B cell (primary cell): ENCODE measurements around the gene CD300LG. TPM values are rescaled to one million over a fixed set of nuclear protein-coding genes. Genes with fewer than 3 reads are reported as not detected.
"Not testable (repeated sequence)": the region's sequence is repeated elsewhere in the genome, so short reads cannot be mapped to it uniquely, and the experiment has no call there.

Source experiments
- ATAC-seq: fragments of 200-7000 bp; cut with Tn5 transposase; one replicate; pipeline ENCODE4 v1.10.0; 2021; ENCODE audit warnings: low read depth, mild to moderate bottlenecking, moderate number of reproducible peaks, moderate library complexity
- CTCF ChIA-PET: fragments of 350-600 bp; sonication (Branson Sonifier 250); formaldehyde crosslinking; loops from one replicate; lab custom pipeline; 2021; ENCODE audit warnings: antibody characterized with exemption, inconsistent platforms; lab: Charles Lee
- POLR2A ChIA-PET: fragments of 350-600 bp; sonication (Branson Sonifier 250); formaldehyde crosslinking; loops from one replicate; lab custom pipeline; 2021; ENCODE audit warnings: antibody characterized with exemption; lab: Charles Lee
- DNase-seq: peaks from one replicate; pipeline ENCODE4 v3.0.0; 2013
- H2AFZ ChIP-seq: 2 replicates; pipeline ENCODE4 v1.6.1; 2012; ENCODE audit warnings: mild to moderate bottlenecking, low read depth, low read length; ENCODE audit not compliant: insufficient read depth, poor library complexity, severe bottlenecking
- H3K27ac ChIP-seq, 2 donors: 1 replicate in 1 of 2; 2 replicates in 1 of 2; pipeline ENCODE4 v1.5.1; 2012 to 2013; ENCODE audit warnings: low read length in 2 of 2, mild to moderate bottlenecking in 2 of 2, moderate library complexity in 1 of 2
- H3K27me3 ChIP-seq, 4 experiments: fragments of 200-600 bp in 1 of 4; sonication (generic) in 1 of 4; replicated peaks in 1 of 4; 1 replicate in 2 of 4; 2 replicates in 2 of 4; pipeline versions ENCODE4 v1.6.1 to v1.7.0; 2013 to 2016; ENCODE audit warnings: low read length in 3 of 4, mild to moderate bottlenecking in 2 of 4, mixed read lengths in 1 of 4, moderate library complexity in 1 of 4; ENCODE audit not compliant: insufficient read depth in 4 of 4, control insufficient read depth in 3 of 4; ENCODE audit errors: control extremely low read depth in 1 of 4
- H3K36me3 ChIP-seq, 2 experiments: replicated peaks in 1 of 2; 1 replicate in 1 of 2; 2 replicates in 1 of 2; pipeline versions ENCODE4 v1.6.1 to v1.7.1; 2013; ENCODE audit warnings: low read length in 1 of 2; ENCODE audit not compliant: insufficient read depth in 2 of 2, control insufficient read depth in 1 of 2; ENCODE audit errors: control extremely low read depth in 1 of 2, extremely low read depth in 1 of 2
- H3K4me1 ChIP-seq, 2 donors: fragments of 200-600 bp in 1 of 2; sonication (generic) in 1 of 2; 1 replicate in 1 of 2; 2 replicates in 1 of 2; pipeline versions ENCODE4 v1.5.1 to v1.6.1; 2013 to 2017; ENCODE audit warnings: low read length in 2 of 2; ENCODE audit not compliant: control insufficient read depth in 2 of 2, insufficient read depth in 2 of 2
- H3K4me2 ChIP-seq: replicated peaks from 2 replicates; pipeline ENCODE3; 2012; ENCODE audit warnings: mild to moderate bottlenecking, low read depth, low read length; ENCODE audit not compliant: poor library complexity, severe bottlenecking
- H3K4me3 ChIP-seq, 5 experiments: fragments of 200-600 bp in 1 of 5; sonication (generic) in 1 of 5; 1 replicate in 3 of 5; 2 replicates in 2 of 5; pipeline versions ENCODE4 v1.5.1 to v1.7.0; 2011 to 2016; ENCODE audit warnings: low read length in 4 of 5, mild to moderate bottlenecking in 4 of 5, low read depth in 2 of 5, control low read depth in 1 of 5, moderate library complexity in 1 of 5; ENCODE audit not compliant: insufficient read depth in 1 of 5; ENCODE audit errors: control extremely low read depth in 1 of 5, extremely low read depth in 1 of 5
- H3K79me2 ChIP-seq: fragments of 200-600 bp; sonication (generic); one replicate; pipeline ENCODE4 v1.6.0; 2016; ENCODE audit warnings: low read length; ENCODE audit not compliant: control insufficient read depth, insufficient read depth
- H3K9ac ChIP-seq: fragments of 200-600 bp; sonication (generic); 2 replicates; pipeline ENCODE4 v1.6.1; 2017; ENCODE audit warnings: mild to moderate bottlenecking, low read length, moderate library complexity
- H3K9me3 ChIP-seq, 3 donors: one replicate each; pipeline versions ENCODE4 v1.6.1 to v1.7.1; 2013; ENCODE audit warnings: low read length in 2 of 3; ENCODE audit not compliant: control insufficient read depth in 2 of 3, insufficient read depth in 1 of 3; ENCODE audit errors: control extremely low read depth in 1 of 3
- H4K20me1 ChIP-seq: 2 replicates; pipeline ENCODE4 v1.6.0; 2012; ENCODE audit warnings: mild to moderate bottlenecking, low read length; ENCODE audit not compliant: insufficient read depth, control insufficient read depth, poor library complexity, severe bottlenecking
- H3K27ac Mint-ChIP-seq: one replicate; pipeline ENCODE4 v1.8.0; 2021; ENCODE audit warnings: mixed read lengths
- H3K27me3 Mint-ChIP-seq: one replicate; pipeline ENCODE4 v1.8.0; 2021; ENCODE audit warnings: mixed read lengths
- H3K4me1 Mint-ChIP-seq: one replicate; pipeline ENCODE4 v1.8.0; 2021; ENCODE audit warnings: mixed read lengths
- H3K4me3 Mint-ChIP-seq: one replicate; pipeline ENCODE4 v1.8.0; 2021; ENCODE audit warnings: mixed read lengths
- H3K9me3 Mint-ChIP-seq: one replicate; pipeline ENCODE4 v1.8.0; 2022; ENCODE audit warnings: mixed read lengths; ENCODE audit not compliant: insufficient read depth
- EZH2 ChIP-seq: IDR thresholded peaks from 2 replicates; pipeline ENCODE4 v1.6.1; 2012; ENCODE audit warnings: borderline replicate concordance, low read depth, mild to moderate bottlenecking, moderate library complexity, low read length; ENCODE audit not compliant: insufficient read depth, poor library complexity, severe bottlenecking
- WGBS: methylation state at CpG from one replicate; pipeline ENCODE4 v1.1.5; 2013; ENCODE audit warnings: missing lambda C conversion rate; ENCODE audit not compliant: insufficient coverage; 5-methylcytosine and 5-hydroxymethylcytosine counted together
- intact Hi-C: fragments of 100-400 bp; cut with micrococcal nuclease; formaldehyde crosslinking; loops from one replicate; pipeline ENCODE4 v1.10.0; 2022
- polyA plus RNA-seq: library from polyadenylated mRNA; depleted of rRNA; stranded (reverse); fragments of >200 nt; gene quantifications from 2 replicates; pipeline ENCODE4 v1.2.3, GENCODE V29; 2012
- total RNA-seq, 2 donors: library from RNA; stranded (reverse); fragments of 120-200 nt in 1 of 2; gene quantifications; 1 replicate in 1 of 2; 2 replicates in 1 of 2; pipeline versions ENCODE4 v1.2.3 to v1.2.4, GENCODE V29; 2013 to 2022
- TF ChIP-seq, protein P1 (sequence below): fragments of 200-600 bp; IDR thresholded peaks from one replicate; pipeline ENCODE4 v1.8.0; 2022; ENCODE audit warnings: antibody characterized with exemption, mild to moderate bottlenecking

CD300LG gene
- total and polyA plus RNA-seq, 2 donors (not counting 1 experiment from before 2014, with no cell fraction given) = not detected

DNA sequence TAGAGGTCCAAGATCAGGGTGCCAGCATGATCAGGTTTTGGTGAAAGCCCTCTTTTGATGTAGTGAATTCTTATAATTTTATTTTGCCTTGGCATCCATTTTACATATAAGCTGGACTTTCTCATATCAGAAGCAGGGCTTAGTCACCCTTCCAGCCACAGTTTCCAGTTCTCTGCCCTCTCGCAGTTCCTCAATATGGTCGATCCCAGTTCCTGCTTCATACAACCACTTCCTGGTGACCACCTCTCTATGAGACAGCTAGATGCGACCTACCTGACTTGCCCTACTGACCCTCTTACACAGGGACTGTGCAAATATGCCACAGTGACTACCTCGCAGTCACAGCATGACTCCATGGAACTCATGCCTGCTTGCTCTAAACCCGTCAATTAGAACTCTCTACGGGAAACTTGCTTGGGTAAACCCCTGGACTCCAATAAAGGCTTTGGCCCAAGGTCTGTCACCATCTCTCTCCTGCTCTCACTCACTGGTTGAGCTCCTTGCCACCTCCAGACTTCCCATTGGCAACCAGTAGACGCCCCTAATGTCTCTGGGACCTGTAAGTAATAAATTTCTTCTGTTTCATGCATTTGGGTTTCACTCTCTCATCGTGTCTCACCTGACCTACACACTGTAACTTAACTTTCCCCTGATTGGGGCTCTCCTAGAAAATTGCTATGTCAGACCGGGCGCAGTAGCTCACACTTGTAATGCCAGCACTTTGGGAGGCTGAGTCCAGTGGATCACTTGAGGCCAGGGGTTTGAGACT, 21.4 kb downstream of the CD300LG start:
- intact Hi-C loops = no loop called here
- Histone ChIP-seq H3K4me1 (no peaks in the 10 kb centered on the region), H4K20me1 (no peaks in the 10 kb centered on the region), H3K9me3 (peaks cover 0 to 7% (median 0%) of the 10 kb centered on the region in 3 donors), H3K9ac (no peak overlapping the region), H3K4me3 (no peak overlapping the region), H3K79me2 (no peaks in the 10 kb centered on the region), H2AFZ (no peak overlapping the region), H3K27me3 (peaks cover 0 to 14% (median 4%) of the 10 kb centered on the region in 4 experiments), H3K4me2 (no peak overlapping the region), H3K36me3 (no peaks in the 10 kb centered on the region), H3K27ac (no peak overlapping the region)
- peaks cover 51% of the 10 kb centered on the region for H3K27me3 Mint-ChIP-seq
- TF ChIP-seq, protein P1, sequence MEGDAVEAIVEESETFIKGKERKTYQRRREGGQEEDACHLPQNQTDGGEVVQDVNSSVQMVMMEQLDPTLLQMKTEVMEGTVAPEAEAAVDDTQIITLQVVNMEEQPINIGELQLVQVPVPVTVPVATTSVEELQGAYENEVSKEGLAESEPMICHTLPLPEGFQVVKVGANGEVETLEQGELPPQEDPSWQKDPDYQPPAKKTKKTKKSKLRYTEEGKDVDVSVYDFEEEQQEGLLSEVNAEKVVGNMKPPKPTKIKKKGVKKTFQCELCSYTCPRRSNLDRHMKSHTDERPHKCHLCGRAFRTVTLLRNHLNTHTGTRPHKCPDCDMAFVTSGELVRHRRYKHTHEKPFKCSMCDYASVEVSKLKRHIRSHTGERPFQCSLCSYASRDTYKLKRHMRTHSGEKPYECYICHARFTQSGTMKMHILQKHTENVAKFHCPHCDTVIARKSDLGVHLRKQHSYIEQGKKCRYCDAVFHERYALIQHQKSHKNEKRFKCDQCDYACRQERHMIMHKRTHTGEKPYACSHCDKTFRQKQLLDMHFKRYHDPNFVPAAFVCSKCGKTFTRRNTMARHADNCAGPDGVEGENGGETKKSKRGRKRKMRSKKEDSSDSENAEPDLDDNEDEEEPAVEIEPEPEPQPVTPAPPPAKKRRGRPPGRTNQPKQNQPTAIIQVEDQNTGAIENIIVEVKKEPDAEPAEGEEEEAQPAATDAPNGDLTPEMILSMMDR = no peak
- no peak for TF ChIP-seq EZH2
- H3K4me1 Mint-ChIP-seq = no peaks in the 10 kb centered on the region
- ATAC-seq (no peak), DNase-seq (no peak)
- H3K4me3 Mint-ChIP-seq = no peak overlapping the region
- CTCF ChIA-PET = interaction anchor here (1.8 kb wide), 1 partner anchor 9 kb away, joined by 11 read pairs; no protein-coding TSS in a partner anchor
- WGBS = 84% methylated on average over 9 of the region's 10 CpGs
- H3K27ac Mint-ChIP-seq = peak overlapping the region; percentile 37
- POLR2A ChIA-PET = no interaction called here
- H3K9me3 Mint-ChIP-seq = peaks cover 2% of the 10 kb centered on the region

GRCh38 chr17:43869031-43869430, 22.1 kb downstream of the CD300LG start:
- H3K27ac Mint-ChIP-seq, H3K27ac ChIP-seq, H3K36me3 ChIP-seq, H3K9ac ChIP-seq, ATAC-seq, H3K4me1 Mint-ChIP-seq, H4K20me1 ChIP-seq, H3K9me3 Mint-ChIP-seq, H3K4me1 ChIP-seq, H3K4me3 ChIP-seq, H3K79me2 ChIP-seq, H3K4me2 ChIP-seq, POLR2A ChIA-PET, H3K4me3 Mint-ChIP-seq, intact Hi-C loops, H3K9me3 ChIP-seq, H2AFZ ChIP-seq, DNase-seq: not testable (repeated sequence)
- H3K27me3 Mint-ChIP-seq = peaks cover 51% of the 10 kb centered on the region
- peaks cover 0 to 13% (median 4%) of the 10 kb centered on the region in 4 experiments for H3K27me3 ChIP-seq
- CTCF ChIA-PET = interaction anchor here (1.8 kb wide), 1 partner anchor 9 kb away, joined by 11 read pairs; no protein-coding TSS in a partner anchor
- WGBS = 94% methylated on average over 3 of the region's 6 CpGs
